Fibroblast of lung (primary cell): ENCODE measurements around the gene ANKRD66. TPM values are rescaled to one million over a fixed set of nuclear protein-coding genes. Genes with fewer than 3 reads are reported as not detected.
A peak's percentile ranks its signal among the peaks of the same experiment; 100 is the strongest.

Experiments used
- DNase-seq, 2 donors: peaks; one replicate each; pipeline versions ENCODE4 v3.0.0 to v3.0.0-alpha.2; 2010; ENCODE audit warnings: low read depth in 2 of 2
- H2AFZ ChIP-seq: 2 replicates; pipeline ENCODE4 v1.5.1; 2012; ENCODE audit warnings: low read length, control low read depth, inconsistent platforms
- H3K27ac ChIP-seq: 2 replicates; pipeline ENCODE4 v1.5.1; 2011; ENCODE audit warnings: low read length, control low read depth; ENCODE audit not compliant: insufficient read depth
- H3K27me3 ChIP-seq: 2 replicates; pipeline ENCODE4 v1.5.1; 2011; ENCODE audit warnings: mild to moderate bottlenecking, low read length; ENCODE audit not compliant: control insufficient read depth, insufficient read depth
- H3K36me3 ChIP-seq: 2 replicates; pipeline ENCODE4 v1.5.1; 2011; ENCODE audit warnings: low read length; ENCODE audit not compliant: control insufficient read depth, insufficient read depth
- H3K4me1 ChIP-seq: 2 replicates; pipeline ENCODE4 v1.5.1; 2011; ENCODE audit warnings: low read length; ENCODE audit not compliant: control insufficient read depth, insufficient read depth; ENCODE audit errors: extremely low read depth
- H3K4me2 ChIP-seq: 2 replicates; pipeline ENCODE4 v1.5.1; 2011; ENCODE audit warnings: low read length, control low read depth; ENCODE audit not compliant: insufficient read depth; ENCODE audit errors: extremely low read depth
- H3K4me3 ChIP-seq, 4 experiments: fragments of 200-600 bp in 1 of 4; sonication (generic) in 1 of 4; replicated peaks in 1 of 4; 2 replicates each; pipeline ENCODE4 v1.5.1; 2011 to 2016; ENCODE audit warnings: low read length in 4 of 4, low read depth in 3 of 4, mild to moderate bottlenecking in 3 of 4, control low read depth in 2 of 4, inconsistent platforms in 1 of 4, mixed read lengths in 1 of 4; ENCODE audit not compliant: insufficient read depth in 1 of 4; ENCODE audit errors: control extremely low read depth in 1 of 4
- H3K79me2 ChIP-seq: 2 replicates; pipeline ENCODE4 v1.5.1; 2012; ENCODE audit warnings: mild to moderate bottlenecking, low read length, inconsistent platforms; ENCODE audit not compliant: control insufficient read depth, insufficient read depth
- H3K9ac ChIP-seq: 2 replicates; pipeline ENCODE4 v1.5.1; 2011; ENCODE audit warnings: mild to moderate bottlenecking, low read length, control low read depth; ENCODE audit not compliant: insufficient read depth
- H3K9me3 ChIP-seq: 2 replicates; pipeline ENCODE4 v1.5.1; 2012; ENCODE audit warnings: low read depth, low read length; ENCODE audit not compliant: control insufficient read depth, insufficient read depth
- H4K20me1 ChIP-seq: 2 replicates; pipeline ENCODE4 v1.5.1; 2011; ENCODE audit warnings: low read length; ENCODE audit not compliant: control insufficient read depth, insufficient read depth; ENCODE audit errors: extremely low read depth
- EZH2 ChIP-seq: IDR thresholded peaks from 2 replicates; pipeline ENCODE4 v1.5.1; 2012; ENCODE audit warnings: low read length, control low read depth, mild to moderate bottlenecking; ENCODE audit errors: missing control alignments
- polyA plus RNA-seq, 2 donors: library from polyadenylated mRNA; depleted of rRNA in 1 of 2; stranded (reverse) in 1 of 2; unstranded in 1 of 2; fragments of >200 nt; gene quantifications; 2 replicates each; pipeline ENCODE4 v1.2.1, GENCODE V29; 2011 to 2012; ENCODE audit warnings: missing spikeins in 1 of 2
- total RNA-seq: library from RNA; depleted of rRNA; stranded (reverse); fragments of >200 nt; gene quantifications from 2 replicates; pipeline ENCODE4 v1.2.1, GENCODE V29; 2014
- TF ChIP-seq, protein P1 (sequence below), 2 donors: IDR thresholded peaks in 1 of 2; conservative IDR thresholded peaks in 1 of 2; 1 replicate in 1 of 2; 2 replicates in 1 of 2; pipeline ENCODE4 v1.5.1; 2011 to 2012; ENCODE audit warnings: low read length in 2 of 2, control low read depth in 1 of 2, inconsistent platforms in 1 of 2, low read depth in 1 of 2, mild to moderate bottlenecking in 1 of 2

The ANKRD66 gene
- total and polyA plus RNA-seq, 2 donors (not counting 1 experiment from before 2014, with no cell fraction given) = not detected

DNA sequence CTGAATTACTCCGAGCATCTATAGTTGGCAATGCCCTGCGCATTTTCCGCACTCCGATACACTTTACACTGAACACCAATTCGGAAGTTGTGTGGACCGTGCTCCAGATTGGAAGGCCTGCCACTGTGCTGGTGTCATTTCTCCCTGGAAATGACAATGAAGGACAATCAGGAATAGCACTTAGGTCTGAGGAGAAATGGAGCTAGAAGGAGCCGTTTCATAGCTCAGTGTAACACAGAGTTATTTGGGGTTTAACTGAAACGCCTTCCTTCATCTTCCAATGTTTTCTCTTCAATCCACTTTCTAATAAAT is 11.1 kb upstream of the ANKRD66 start:
- H3K9me3 ChIP-seq = no peaks in the 10 kb centered on the region
- no peak overlapping the region for H3K9ac ChIP-seq
- no peaks in the 10 kb centered on the region for H3K4me1 ChIP-seq
- H3K36me3 ChIP-seq = no peaks in the 10 kb centered on the region
- H3K4me3 ChIP-seq = peak overlapping the region in 1 of 4 experiments; percentile 47
- no peak for DNase-seq
- TF ChIP-seq, protein P1, sequence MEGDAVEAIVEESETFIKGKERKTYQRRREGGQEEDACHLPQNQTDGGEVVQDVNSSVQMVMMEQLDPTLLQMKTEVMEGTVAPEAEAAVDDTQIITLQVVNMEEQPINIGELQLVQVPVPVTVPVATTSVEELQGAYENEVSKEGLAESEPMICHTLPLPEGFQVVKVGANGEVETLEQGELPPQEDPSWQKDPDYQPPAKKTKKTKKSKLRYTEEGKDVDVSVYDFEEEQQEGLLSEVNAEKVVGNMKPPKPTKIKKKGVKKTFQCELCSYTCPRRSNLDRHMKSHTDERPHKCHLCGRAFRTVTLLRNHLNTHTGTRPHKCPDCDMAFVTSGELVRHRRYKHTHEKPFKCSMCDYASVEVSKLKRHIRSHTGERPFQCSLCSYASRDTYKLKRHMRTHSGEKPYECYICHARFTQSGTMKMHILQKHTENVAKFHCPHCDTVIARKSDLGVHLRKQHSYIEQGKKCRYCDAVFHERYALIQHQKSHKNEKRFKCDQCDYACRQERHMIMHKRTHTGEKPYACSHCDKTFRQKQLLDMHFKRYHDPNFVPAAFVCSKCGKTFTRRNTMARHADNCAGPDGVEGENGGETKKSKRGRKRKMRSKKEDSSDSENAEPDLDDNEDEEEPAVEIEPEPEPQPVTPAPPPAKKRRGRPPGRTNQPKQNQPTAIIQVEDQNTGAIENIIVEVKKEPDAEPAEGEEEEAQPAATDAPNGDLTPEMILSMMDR (conservative IDR thresholded peaks at IDR 0.05 in 1 of 2, IDR thresholded peaks at IDR 0.05 in 1 of 2; ENCODE audit: low read depth in 1 of 2, low read length in 2 of 2) = no peak
- peak; percentile 84 for TF ChIP-seq EZH2
- no peak overlapping the region for H2AFZ ChIP-seq
- H3K27ac ChIP-seq = no peak overlapping the region
- no peak overlapping the region for H3K4me2 ChIP-seq
- no peaks in the 10 kb centered on the region for H3K79me2 ChIP-seq
- H3K27me3 ChIP-seq = peaks cover 28% of the 10 kb centered on the region
- no peaks in the 10 kb centered on the region for H4K20me1 ChIP-seq

DNA sequence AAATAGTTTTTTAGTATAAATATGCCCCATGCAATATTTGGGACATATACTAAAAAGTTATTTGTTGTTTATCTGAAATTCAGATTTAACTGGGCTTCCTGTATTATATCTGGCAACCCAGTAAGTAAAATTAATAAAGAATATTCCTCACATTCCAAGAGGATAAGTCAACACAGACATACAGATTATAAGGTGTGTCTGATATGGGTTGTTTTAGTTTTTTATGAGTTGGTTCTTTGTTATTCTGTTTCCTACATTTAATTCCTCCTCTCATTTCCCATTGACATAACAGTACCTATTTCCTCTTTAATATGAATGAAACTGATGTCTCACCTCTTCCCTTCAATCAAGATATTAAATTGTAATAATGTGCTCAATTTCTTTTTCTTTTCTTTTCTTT is 9.8 kb upstream of the ANKRD66 start:
- Histone ChIP-seq H3K27me3 (peaks cover 28% of the 10 kb centered on the region), H3K4me2 (no peak overlapping the region), H3K27ac (no peak overlapping the region), H4K20me1 (no peaks in the 10 kb centered on the region), H3K36me3 (no peaks in the 10 kb centered on the region), H3K4me3 (no peak overlapping the region), H2AFZ (no peak overlapping the region), H3K9ac (no peak overlapping the region), H3K79me2 (no peaks in the 10 kb centered on the region), H3K4me1 (no peaks in the 10 kb centered on the region), H3K9me3 (no peaks in the 10 kb centered on the region)
- TF ChIP-seq, protein P1 (conservative IDR thresholded peaks at IDR 0.05 in 1 of 2, IDR thresholded peaks at IDR 0.05 in 1 of 2; ENCODE audit: low read depth in 1 of 2, low read length in 2 of 2) = no peak
- TF ChIP-seq EZH2 = no peak
- DNase-seq = no peak

DNA sequence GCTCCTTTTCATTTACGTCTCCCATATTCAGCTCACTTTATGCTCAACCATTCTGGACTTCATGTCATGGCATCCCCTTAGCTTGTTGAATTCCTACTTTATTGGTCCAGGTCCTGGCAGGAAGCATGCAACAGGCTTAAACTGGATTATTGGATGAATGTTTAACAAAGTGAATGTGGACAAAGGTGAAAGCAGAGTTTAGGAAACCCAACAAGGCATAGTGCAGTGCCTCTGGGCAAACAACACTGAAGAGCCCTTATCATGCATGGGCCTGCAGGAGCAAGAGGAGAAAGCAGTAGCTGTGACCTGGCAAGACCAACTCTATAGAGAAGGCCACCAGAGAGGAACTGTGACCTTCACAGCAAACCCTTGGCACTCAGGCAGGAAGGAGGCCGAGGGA is 5.3 kb upstream of the ANKRD66 start:
- no peak overlapping the region for H3K4me3 ChIP-seq
- H3K4me2 ChIP-seq = no peak overlapping the region
- H3K9ac ChIP-seq = no peak overlapping the region
- no peaks in the 10 kb centered on the region for H3K4me1 ChIP-seq
- no peak for TF ChIP-seq EZH2
- TF ChIP-seq, protein P1 (conservative IDR thresholded peaks at IDR 0.05 in 1 of 2, IDR thresholded peaks at IDR 0.05 in 1 of 2; ENCODE audit: low read depth in 1 of 2, low read length in 2 of 2) = no peak
- H3K79me2 ChIP-seq = no peaks in the 10 kb centered on the region
- peaks cover 3% of the 10 kb centered on the region for H3K27me3 ChIP-seq
- no peak overlapping the region for H3K27ac ChIP-seq
- DNase-seq = no peak
- H4K20me1 ChIP-seq = no peaks in the 10 kb centered on the region
- no peaks in the 10 kb centered on the region for H3K9me3 ChIP-seq
- H3K36me3 ChIP-seq = no peaks in the 10 kb centered on the region
- H2AFZ ChIP-seq = no peak overlapping the region
